GM12878 (cell line): ENCODE data around the gene GAS2. TPM values are rescaled to one million over a fixed set of nuclear protein-coding genes. Genes with fewer than 3 reads are reported as not detected.

Experiments
- ATF7 ChIP-seq: fragments of 450-650 bp; IDR thresholded peaks from 2 replicates; pipeline ENCODE4 v1.6.1; 2016; ENCODE audit warnings: low read depth, mild to moderate bottlenecking
- BACH1 ChIP-seq: fragments of 450-650 bp; IDR thresholded peaks from 2 replicates; pipeline ENCODE4 v1.6.1; 2017; ENCODE audit warnings: mild to moderate bottlenecking, borderline replicate concordance
- BHLHE40 ChIP-seq, 2 experiments: fragments of 450-650 bp in 1 of 2; IDR thresholded peaks; 2 replicates each; pipeline ENCODE4 v1.6.1; 2011 to 2017; ENCODE audit warnings: low read depth in 2 of 2, borderline replicate concordance in 1 of 2, improper control_type of control experiment in 1 of 2, low read length in 1 of 2, mild to moderate bottlenecking in 1 of 2
- CBX3 ChIP-seq: fragments of 200-600 bp; sonication (generic); IDR thresholded peaks from 2 replicates; pipeline ENCODE4 v1.6.1; 2016; ENCODE audit warnings: low read depth, borderline replicate concordance
- CHD1 ChIP-seq: IDR thresholded peaks from 2 replicates; pipeline ENCODE4 v1.6.1; 2012; ENCODE audit warnings: low read depth, low read length, improper control_type of control experiment
- CREM ChIP-seq: IDR thresholded peaks from 2 replicates; pipeline ENCODE4 v1.6.1; 2014; ENCODE audit warnings: antibody characterized with exemption, low read depth
- EGR1 ChIP-seq, 2 experiments: IDR thresholded peaks; 1 replicate in 1 of 2; 2 replicates in 1 of 2; pipeline ENCODE4 v1.6.1; 2011 to 2012; ENCODE audit warnings: low read depth in 2 of 2, low read length in 2 of 2, borderline replicate concordance in 1 of 2, mild to moderate bottlenecking in 1 of 2, moderate library complexity in 1 of 2
- FOS ChIP-seq: IDR thresholded peaks from 3 replicates; pipeline ENCODE4 v1.6.1; 2011; ENCODE audit warnings: borderline replicate concordance; ENCODE audit not compliant: insufficient read length; ENCODE audit errors: extremely low read depth
- FOXK2 ChIP-seq: fragments of 450-650 bp; IDR thresholded peaks from 2 replicates; pipeline ENCODE4 v1.6.1; 2017; ENCODE audit warnings: mild to moderate bottlenecking, moderate library complexity
- IKZF1 ChIP-seq: fragments of 450-650 bp; conservative IDR thresholded peaks from 2 replicates; pipeline ENCODE4 v1.6.1; 2017; ENCODE audit warnings: antibody characterized with exemption, mild to moderate bottlenecking
- IRF3 ChIP-seq: fragments of 450-650 bp; IDR thresholded peaks from 2 replicates; pipeline ENCODE4 v1.6.1; 2014; ENCODE audit warnings: mild to moderate bottlenecking
- JUND ChIP-seq: IDR thresholded peaks from 2 replicates; pipeline ENCODE4 v1.6.1; 2012; ENCODE audit warnings: low read depth, mild to moderate bottlenecking, low read length, improper control_type of control experiment, moderate library complexity
- KLF5 ChIP-seq: fragments of 450-650 bp; IDR thresholded peaks from 2 replicates; pipeline ENCODE4 v1.6.1; 2014; ENCODE audit warnings: mild to moderate bottlenecking; ENCODE audit not compliant: partially characterized antibody
- MAX ChIP-seq: IDR thresholded peaks from 2 replicates; pipeline ENCODE4 v1.6.1; 2012; ENCODE audit warnings: low read depth, low read length, improper control_type of control experiment
- PAX5 ChIP-seq: IDR thresholded peaks from 2 replicates; pipeline ENCODE4 v1.6.1; 2011; ENCODE audit warnings: low read depth, low read length, borderline replicate concordance
- RCOR1 ChIP-seq: conservative IDR thresholded peaks from 2 replicates; pipeline ENCODE4 v1.6.1; 2012; ENCODE audit warnings: low read depth, low read length, improper control_type of control experiment
- SMAD1 ChIP-seq: fragments of 450-650 bp; IDR thresholded peaks from 2 replicates; pipeline ENCODE4 v1.6.1; 2018; ENCODE audit warnings: mild to moderate bottlenecking, low read depth; ENCODE audit not compliant: partially characterized antibody
- SREBF2 ChIP-seq: IDR thresholded peaks from 2 replicates; pipeline ENCODE4 v1.6.1; 2012; ENCODE audit warnings: mild to moderate bottlenecking, low read length
- STAT3 ChIP-seq: IDR thresholded peaks from 2 replicates; pipeline ENCODE4 v1.6.1; 2011; ENCODE audit warnings: low read depth, low read length, improper control_type of control experiment
- TBL1XR1 ChIP-seq: IDR thresholded peaks from 2 replicates; pipeline ENCODE4 v1.6.1; 2012; ENCODE audit warnings: low read depth, low read length, improper control_type of control experiment
- ZNF207 ChIP-seq: fragments of 450-650 bp; IDR thresholded peaks from 2 replicates; pipeline ENCODE4 v1.6.1; 2014; ENCODE audit warnings: antibody characterized with exemption, mild to moderate bottlenecking, borderline replicate concordance
- ZZZ3 ChIP-seq: IDR thresholded peaks from 2 replicates; pipeline ENCODE4 v1.6.1; 2011; ENCODE audit warnings: low read depth; ENCODE audit not compliant: control insufficient read depth, insufficient read length
- polyA plus RNA-seq, 11 experiments: library from polyadenylated mRNA; depleted of rRNA in 4 of 11; unstranded in 6 of 11; stranded (reverse) in 5 of 11; fragments of >200 nt; fragmentation: Nextera tagmentation in 4 of 11; fragmentation: Illumina TruSeq in 1 of 11; extraction: Ambion mirVana in 4 of 11; extraction: Trizol in 1 of 11; gene quantifications; 1 replicate in 1 of 11; 2 replicates in 10 of 11; pipeline versions ENCODE4 v1.2.1 to v1.2.3, GENCODE V29; 2011 to 2016; ENCODE audit warnings: inconsistent platforms in 2 of 11, missing spikeins in 2 of 11, low read depth in 1 of 11
- total RNA-seq, 4 experiments: library from RNA; depleted of rRNA in 3 of 4; stranded (reverse); fragments of >200 nt in 3 of 4; fragmentation: Illumina TruSeq in 1 of 4; extraction: Trizol in 1 of 4; gene quantifications; 2 replicates each; pipeline versions ENCODE4 v1.2.1 to v1.2.3, GENCODE V29; 2013 to 2021
- TF ChIP-seq, protein P1 (sequence below): fragments of 450-650 bp; conservative IDR thresholded peaks from 2 replicates; pipeline ENCODE4 v1.6.1; 2017; ENCODE audit warnings: mild to moderate bottlenecking, moderate library complexity
- TF ChIP-seq, protein P2 (sequence below): IDR thresholded peaks from 2 replicates; pipeline ENCODE4 v1.6.1; 2012; ENCODE audit warnings: low read length, inconsistent platforms
- TF ChIP-seq, protein P3 (sequence below): fragments of 450-650 bp; IDR thresholded peaks from 2 replicates; pipeline ENCODE4 v1.6.1; 2016; ENCODE audit warnings: mild to moderate bottlenecking

The GAS2 gene
- total and polyA plus RNA-seq, 10 of the 15 experiments (the other 5 are each of a cell fraction or from before 2014, with no cell fraction given), result 16.4 to 81.4 (median 26.2) TPM

DNA sequence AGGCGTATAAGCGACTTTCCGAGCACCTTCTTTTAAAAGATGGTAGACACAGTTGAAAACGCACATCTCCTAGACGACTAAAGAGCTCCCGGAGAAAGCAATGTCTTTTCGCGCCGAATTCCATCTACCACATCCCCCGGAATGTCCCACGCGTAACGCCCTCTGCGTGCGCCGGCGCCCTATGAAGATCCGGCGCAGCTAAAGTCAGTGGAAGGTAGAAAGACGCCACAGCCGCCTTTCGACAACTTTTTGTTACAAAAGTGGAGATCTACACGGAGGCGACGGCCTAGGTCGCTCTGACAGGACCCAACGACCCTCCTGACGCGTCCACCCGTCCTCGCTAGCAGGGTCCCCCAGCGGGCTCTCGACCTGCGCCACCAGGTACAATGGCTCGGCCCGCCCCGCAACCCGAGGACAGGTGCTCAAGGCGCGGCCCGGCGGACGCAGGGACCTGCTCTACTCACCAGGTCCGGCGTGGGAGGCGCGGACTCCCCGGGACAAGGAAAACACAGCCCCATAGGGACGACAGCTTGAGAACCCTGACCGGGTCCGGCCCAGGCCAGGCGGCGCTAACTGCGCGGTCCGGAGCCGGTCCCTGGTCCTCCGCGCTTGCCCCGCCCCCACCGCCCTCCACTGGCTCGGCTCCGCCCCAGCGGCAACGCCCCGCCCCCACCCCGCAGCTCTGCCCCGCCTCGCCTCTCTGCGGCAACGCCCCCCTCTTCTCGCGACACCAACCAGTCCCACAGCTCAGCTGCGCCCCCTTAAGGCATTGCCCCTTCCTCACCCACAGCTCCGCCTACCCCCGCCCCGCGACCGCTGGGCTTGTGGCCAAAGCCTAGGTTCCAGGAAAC, 163.0 kb downstream of the GAS2 start, which contains the start of gene SVIP (continued):
- TF ChIP-seq, protein P1, sequence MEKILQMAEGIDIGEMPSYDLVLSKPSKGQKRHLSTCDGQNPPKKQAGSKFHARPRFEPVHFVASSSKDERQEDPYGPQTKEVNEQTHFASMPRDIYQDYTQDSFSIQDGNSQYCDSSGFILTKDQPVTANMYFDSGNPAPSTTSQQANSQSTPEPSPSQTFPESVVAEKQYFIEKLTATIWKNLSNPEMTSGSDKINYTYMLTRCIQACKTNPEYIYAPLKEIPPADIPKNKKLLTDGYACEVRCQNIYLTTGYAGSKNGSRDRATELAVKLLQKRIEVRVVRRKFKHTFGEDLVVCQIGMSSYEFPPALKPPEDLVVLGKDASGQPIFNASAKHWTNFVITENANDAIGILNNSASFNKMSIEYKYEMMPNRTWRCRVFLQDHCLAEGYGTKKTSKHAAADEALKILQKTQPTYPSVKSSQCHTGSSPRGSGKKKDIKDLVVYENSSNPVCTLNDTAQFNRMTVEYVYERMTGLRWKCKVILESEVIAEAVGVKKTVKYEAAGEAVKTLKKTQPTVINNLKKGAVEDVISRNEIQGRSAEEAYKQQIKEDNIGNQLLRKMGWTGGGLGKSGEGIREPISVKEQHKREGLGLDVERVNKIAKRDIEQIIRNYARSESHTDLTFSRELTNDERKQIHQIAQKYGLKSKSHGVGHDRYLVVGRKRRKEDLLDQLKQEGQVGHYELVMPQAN, result peak; percentile 69
- TF ChIP-seq, protein P2, sequence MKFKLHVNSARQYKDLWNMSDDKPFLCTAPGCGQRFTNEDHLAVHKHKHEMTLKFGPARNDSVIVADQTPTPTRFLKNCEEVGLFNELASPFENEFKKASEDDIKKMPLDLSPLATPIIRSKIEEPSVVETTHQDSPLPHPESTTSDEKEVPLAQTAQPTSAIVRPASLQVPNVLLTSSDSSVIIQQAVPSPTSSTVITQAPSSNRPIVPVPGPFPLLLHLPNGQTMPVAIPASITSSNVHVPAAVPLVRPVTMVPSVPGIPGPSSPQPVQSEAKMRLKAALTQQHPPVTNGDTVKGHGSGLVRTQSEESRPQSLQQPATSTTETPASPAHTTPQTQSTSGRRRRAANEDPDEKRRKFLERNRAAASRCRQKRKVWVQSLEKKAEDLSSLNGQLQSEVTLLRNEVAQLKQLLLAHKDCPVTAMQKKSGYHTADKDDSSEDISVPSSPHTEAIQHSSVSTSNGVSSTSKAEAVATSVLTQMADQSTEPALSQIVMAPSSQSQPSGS, result no peak
- TF ChIP-seq JUND (no peak), IKZF1 (peak; percentile 68), BACH1 (peak; percentile 54; the same call in 1 of the 2 replicates), FOXK2 (no peak), CBX3 (no peak), ATF7 (no peak), SMAD1 (no peak), RCOR1 (no peak), KLF5 (no peak), ZNF207 (no peak), PAX5 (no peak), CHD1 (0 out of 2 replicates have a peak, but pooled peaks have one; percentile 27), BHLHE40 (IDR thresholded peaks at IDR 0.05; ENCODE audit: borderline replicate concordance in 1 of 2, low read depth in 2 of 2, low read length in 1 of 2) (peak in 1 of 2 experiments; percentile 38; a peak in 1 of 4 replicates), FOS (no peak), STAT3 (no peak), TBL1XR1 (no peak), ZZZ3 (no peak), EGR1 (IDR thresholded peaks at IDR 0.05; ENCODE audit: borderline replicate concordance in 1 of 2, low read depth in 2 of 2, low read length in 2 of 2) (peak in 1 of 2 experiments; percentile 44; a peak in 1 of 3 replicates), CREM (0 out of 2 replicates have a peak, but pooled peaks have one; percentile 9), MAX (peak; percentile 43; the same call in 1 of the 2 replicates), SREBF2 (no peak), IRF3 (no peak)
- TF ChIP-seq, protein P3, sequence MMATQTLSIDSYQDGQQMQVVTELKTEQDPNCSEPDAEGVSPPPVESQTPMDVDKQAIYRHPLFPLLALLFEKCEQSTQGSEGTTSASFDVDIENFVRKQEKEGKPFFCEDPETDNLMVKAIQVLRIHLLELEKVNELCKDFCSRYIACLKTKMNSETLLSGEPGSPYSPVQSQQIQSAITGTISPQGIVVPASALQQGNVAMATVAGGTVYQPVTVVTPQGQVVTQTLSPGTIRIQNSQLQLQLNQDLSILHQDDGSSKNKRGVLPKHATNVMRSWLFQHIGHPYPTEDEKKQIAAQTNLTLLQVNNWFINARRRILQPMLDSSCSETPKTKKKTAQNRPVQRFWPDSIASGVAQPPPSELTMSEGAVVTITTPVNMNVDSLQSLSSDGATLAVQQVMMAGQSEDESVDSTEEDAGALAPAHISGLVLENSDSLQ, result no peak
